ENCODE measurements around the gene RANBP17. TPM values are rescaled to one million over a fixed set of nuclear protein-coding genes. Genes with fewer than 3 reads are reported as not detected.

The RANBP17 gene
- polyA plus RNA-seq, 1 donor from 2014 or later, result 25.5 TPM

- Histone ChIP-seq H3F3A (ENCODE audit: insufficient read depth, low read length, poor library complexity, severe bottlenecking) (no peaks in the 10 kb centered on the region), H3K27me3 (ENCODE audit: insufficient read depth, low read depth, low read length) (peaks cover 48% of the 10 kb centered on the region), H3K79me2 (replicated peaks; ENCODE audit: insufficient read depth, low read length) (no peaks in the 10 kb centered on the region), H4K20me1 (ENCODE audit: insufficient read depth) (no peaks in the 10 kb centered on the region), H3K9ac (ENCODE audit: low read length) (no peak overlapping the region), H3K4me3 (ENCODE audit: low read length) (no peak overlapping the region), H3K9me3 (ENCODE audit: low read length) (no peaks in the 10 kb centered on the region), H3K36me3 (ENCODE audit: insufficient read depth, low read length) (no peaks in the 10 kb centered on the region), H3K27ac (ENCODE audit: low read length) (no peak overlapping the region), H2AFZ (ENCODE audit: low read depth, low read length) (no peak overlapping the region), H3K4me2 (ENCODE audit: low read length) (no peak overlapping the region), H3K9me2 (ENCODE audit: insufficient read depth, low read length) (no peaks in the 10 kb centered on the region)
- no peak for TF ChIP-seq EZH2 (IDR thresholded peaks at IDR 0.05; ENCODE audit: borderline replicate concordance, insufficient read depth, low read length, poor library complexity, severe bottlenecking)
- no peak for TF ChIP-seq MXI1 (conservative IDR thresholded peaks at IDR 0.05; ENCODE audit: poor library complexity, severe bottlenecking)
- no peak for TF ChIP-seq RAD21 (conservative IDR thresholded peaks at IDR 0.05)
- TF ChIP-seq, protein P1, sequence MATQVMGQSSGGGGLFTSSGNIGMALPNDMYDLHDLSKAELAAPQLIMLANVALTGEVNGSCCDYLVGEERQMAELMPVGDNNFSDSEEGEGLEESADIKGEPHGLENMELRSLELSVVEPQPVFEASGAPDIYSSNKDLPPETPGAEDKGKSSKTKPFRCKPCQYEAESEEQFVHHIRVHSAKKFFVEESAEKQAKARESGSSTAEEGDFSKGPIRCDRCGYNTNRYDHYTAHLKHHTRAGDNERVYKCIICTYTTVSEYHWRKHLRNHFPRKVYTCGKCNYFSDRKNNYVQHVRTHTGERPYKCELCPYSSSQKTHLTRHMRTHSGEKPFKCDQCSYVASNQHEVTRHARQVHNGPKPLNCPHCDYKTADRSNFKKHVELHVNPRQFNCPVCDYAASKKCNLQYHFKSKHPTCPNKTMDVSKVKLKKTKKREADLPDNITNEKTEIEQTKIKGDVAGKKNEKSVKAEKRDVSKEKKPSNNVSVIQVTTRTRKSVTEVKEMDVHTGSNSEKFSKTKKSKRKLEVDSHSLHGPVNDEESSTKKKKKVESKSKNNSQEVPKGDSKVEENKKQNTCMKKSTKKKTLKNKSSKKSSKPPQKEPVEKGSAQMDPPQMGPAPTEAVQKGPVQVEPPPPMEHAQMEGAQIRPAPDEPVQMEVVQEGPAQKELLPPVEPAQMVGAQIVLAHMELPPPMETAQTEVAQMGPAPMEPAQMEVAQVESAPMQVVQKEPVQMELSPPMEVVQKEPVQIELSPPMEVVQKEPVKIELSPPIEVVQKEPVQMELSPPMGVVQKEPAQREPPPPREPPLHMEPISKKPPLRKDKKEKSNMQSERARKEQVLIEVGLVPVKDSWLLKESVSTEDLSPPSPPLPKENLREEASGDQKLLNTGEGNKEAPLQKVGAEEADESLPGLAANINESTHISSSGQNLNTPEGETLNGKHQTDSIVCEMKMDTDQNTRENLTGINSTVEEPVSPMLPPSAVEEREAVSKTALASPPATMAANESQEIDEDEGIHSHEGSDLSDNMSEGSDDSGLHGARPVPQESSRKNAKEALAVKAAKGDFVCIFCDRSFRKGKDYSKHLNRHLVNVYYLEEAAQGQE (IDR thresholded peaks at IDR 0.05; ENCODE audit: borderline replicate concordance), result no peak
- TF ChIP-seq EP300 (conservative IDR thresholded peaks at IDR 0.05; ENCODE audit: poor library complexity, severe bottlenecking), result no peak
- no peak for TF ChIP-seq CTCF (IDR thresholded peaks at IDR 0.05; ENCODE audit: poor library complexity, severe bottlenecking)
- no peak for TF ChIP-seq SMC3 (conservative IDR thresholded peaks at IDR 0.05; ENCODE audit: poor library complexity)
- no peak for TF ChIP-seq POLR2AphosphoS5 (IDR thresholded peaks at IDR 0.05)
- no peak for TF ChIP-seq TAF1 (IDR thresholded peaks at IDR 0.05; ENCODE audit: low read depth)
Observed at GRCh38 chr5:171323806-171324632, 462.2 kb downstream of the RANBP17 start.

- H3K9me2 ChIP-seq (ENCODE audit: insufficient read depth, low read length), result no peaks in the 10 kb centered on the region
- H3K9me3 ChIP-seq (ENCODE audit: low read length), result no peaks in the 10 kb centered on the region
- H3K36me3 ChIP-seq (ENCODE audit: insufficient read depth, low read length), result no peaks in the 10 kb centered on the region
- H4K20me1 ChIP-seq (ENCODE audit: insufficient read depth), result no peaks in the 10 kb centered on the region
- no peak for TF ChIP-seq TAF1 (IDR thresholded peaks at IDR 0.05; ENCODE audit: low read depth)
- no peak for TF ChIP-seq RAD21 (conservative IDR thresholded peaks at IDR 0.05)
- TF ChIP-seq, protein P1 (IDR thresholded peaks at IDR 0.05; ENCODE audit: borderline replicate concordance), result no peak
- TF ChIP-seq SMC3 (conservative IDR thresholded peaks at IDR 0.05; ENCODE audit: poor library complexity), result no peak
- TF ChIP-seq EZH2 (IDR thresholded peaks at IDR 0.05; ENCODE audit: borderline replicate concordance, insufficient read depth, low read length, poor library complexity, severe bottlenecking), result no peak
- H3K79me2 ChIP-seq (replicated peaks; ENCODE audit: insufficient read depth, low read length), result no peaks in the 10 kb centered on the region
- no peak overlapping the region for H3K4me2 ChIP-seq (ENCODE audit: low read length)
- no peaks in the 10 kb centered on the region for H3F3A ChIP-seq (ENCODE audit: insufficient read depth, low read length, poor library complexity, severe bottlenecking)
- H3K9ac ChIP-seq (ENCODE audit: low read length), result no peak overlapping the region
- H3K27ac ChIP-seq (ENCODE audit: low read length), result no peak overlapping the region
- H3K4me3 ChIP-seq (ENCODE audit: low read length), result no peak overlapping the region
- H3K27me3 ChIP-seq (ENCODE audit: insufficient read depth, low read depth, low read length), result no peaks in the 10 kb centered on the region
- H2AFZ ChIP-seq (ENCODE audit: low read depth, low read length), result no peak overlapping the region
Observed at GRCh38 chr5:171330021-171330420, 468.2 kb downstream of the RANBP17 start.
